ENCODE measurements around the gene MTUS2. TPM values are rescaled to one million over a fixed set of nuclear protein-coding genes. Genes with fewer than 3 reads are reported as not detected.

Gene MTUS2
- polyA plus RNA-seq, 3 donors from 2014 or later = 0.02 TPM; not detected in 2

DNA sequence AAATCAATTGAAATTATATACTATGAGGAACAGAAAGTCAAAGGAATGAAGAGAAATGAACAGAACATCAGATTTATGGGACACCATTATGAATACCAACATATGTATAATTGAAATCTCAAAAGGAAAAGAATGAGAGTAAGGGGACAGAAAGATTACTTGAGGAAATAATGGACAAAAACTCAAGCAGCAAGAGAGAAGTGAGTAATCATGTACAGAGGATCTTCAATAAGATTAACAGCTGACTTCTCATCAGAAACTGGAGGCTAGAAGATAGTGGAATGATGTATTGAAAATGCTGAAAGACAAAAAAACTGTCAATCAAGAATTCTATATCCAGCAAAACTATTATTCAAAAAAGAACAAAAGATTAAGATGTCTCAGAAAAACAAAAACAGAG, 10.4 kb downstream of the MTUS2 start:
- peaks cover 12 to 44% (median 27%) of the 10 kb centered on the region in 6 donors for H3K9me3 Mint-ChIP-seq
- DNase-seq = no peak
- H3K36me3 Mint-ChIP-seq = peaks cover 0 to 8% (median 0%) of the 10 kb centered on the region in 3 donors
- H3K4me3 Mint-ChIP-seq = no peak overlapping the region
- peaks cover 1 to 8% (median 2%) of the 10 kb centered on the region in 3 donors for H3K27me3 Mint-ChIP-seq (ENCODE audit: low read depth in 3 of 3)
- H3K27ac Mint-ChIP-seq = no peak overlapping the region
- no peaks in the 10 kb centered on the region for H3K4me1 Mint-ChIP-seq

DNA sequence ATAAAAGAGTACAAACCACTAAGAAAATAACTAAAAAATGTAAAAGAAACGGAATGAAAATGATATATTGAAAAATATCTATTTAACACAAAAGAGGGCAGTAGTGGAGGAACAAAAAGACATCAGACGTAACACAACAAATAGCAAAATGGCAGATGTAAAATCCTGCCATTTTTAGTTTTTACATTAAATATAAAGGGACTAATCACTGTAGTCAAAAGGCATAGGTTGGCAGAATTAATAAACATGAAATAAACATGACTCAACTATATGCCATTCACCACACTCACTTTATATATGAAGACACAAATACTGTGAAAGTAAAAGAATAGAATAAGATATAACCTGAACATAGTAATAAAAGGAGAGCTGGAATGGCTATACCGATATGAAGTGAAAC, 11.0 kb downstream of the MTUS2 start:
- Mint-ChIP-seq H3K9me3 (peaks cover 12 to 44% (median 27%) of the 10 kb centered on the region in 6 donors), H3K27ac (no peak overlapping the region), H3K4me1 (no peaks in the 10 kb centered on the region), H3K36me3 (peaks cover 0 to 8% (median 0%) of the 10 kb centered on the region in 3 donors), H3K27me3 (ENCODE audit: low read depth in 3 of 3) (peaks cover 1 to 8% (median 2%) of the 10 kb centered on the region in 3 donors), H3K4me3 (no peak overlapping the region)
- no peak for DNase-seq

DNA sequence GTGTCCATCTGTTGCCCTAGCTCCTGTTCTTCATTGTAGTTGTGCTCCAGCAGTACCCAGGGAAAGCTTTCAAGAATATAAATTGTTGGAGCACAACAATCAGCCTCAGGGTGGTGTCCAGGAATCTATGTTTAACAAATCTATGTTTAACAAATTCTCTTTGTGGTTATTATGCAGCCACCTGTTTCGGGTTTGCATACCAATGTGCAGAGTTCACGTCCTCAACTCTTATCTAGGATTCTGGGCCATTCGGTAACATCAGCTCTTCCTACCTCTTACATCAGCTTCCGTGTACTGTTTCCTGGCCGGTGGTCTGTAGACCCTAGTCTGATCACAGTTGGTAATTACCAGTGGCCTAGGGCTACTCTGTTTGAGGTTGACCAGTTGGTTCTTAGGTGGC, 17.0 kb downstream of the MTUS2 start:
- peaks cover 0 to 2% (median 0%) of the 10 kb centered on the region in 3 donors for H3K27me3 Mint-ChIP-seq (ENCODE audit: low read depth in 3 of 3)
- H3K4me1 Mint-ChIP-seq = no peaks in the 10 kb centered on the region
- H3K4me3 Mint-ChIP-seq = no peak overlapping the region
- peaks cover 0 to 3% (median 0%) of the 10 kb centered on the region in 6 donors for H3K9me3 Mint-ChIP-seq
- no peak for DNase-seq
- H3K36me3 Mint-ChIP-seq = no peaks in the 10 kb centered on the region
- no peak overlapping the region for H3K27ac Mint-ChIP-seq

DNA sequence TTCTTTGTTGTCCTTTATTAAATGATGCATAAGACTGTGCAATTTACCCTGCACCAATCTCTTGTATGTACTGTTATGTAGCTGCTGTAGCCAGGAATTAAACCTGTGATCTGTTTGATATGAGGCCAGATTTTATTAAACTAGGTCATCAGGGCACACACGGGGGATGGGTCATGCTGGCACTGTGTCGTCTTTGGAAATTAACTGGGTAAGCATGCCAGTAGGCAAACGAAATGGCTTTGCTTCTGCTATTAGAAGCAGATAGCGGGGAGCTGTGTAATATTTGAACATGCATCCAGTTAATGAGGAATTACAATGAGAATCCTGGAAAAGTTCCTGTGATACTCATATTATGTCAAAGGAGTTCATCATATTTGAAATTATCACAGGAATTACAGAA, 23.5 kb downstream of the MTUS2 start:
- H3K27ac Mint-ChIP-seq = no peak overlapping the region
- no peaks in the 10 kb centered on the region for H3K4me1 Mint-ChIP-seq

DNA sequence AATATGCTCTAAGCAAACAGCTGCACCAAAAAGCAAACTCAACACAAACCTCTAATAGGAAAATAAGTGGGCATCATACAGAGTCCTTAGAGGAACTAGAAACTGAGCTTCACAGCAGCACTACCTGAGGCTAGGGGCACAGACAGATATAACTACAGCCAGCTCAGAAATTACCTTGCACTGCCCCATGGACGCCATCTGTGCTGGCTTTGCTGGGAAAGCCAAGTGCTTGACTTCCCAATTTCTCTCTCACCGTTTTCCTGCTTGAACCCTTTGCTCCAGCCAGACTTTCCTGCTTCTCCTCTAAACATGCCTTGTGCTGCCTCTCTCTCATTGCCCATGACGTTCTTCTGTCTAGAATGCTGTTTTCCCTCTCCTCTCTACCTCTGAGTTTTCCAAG, 29.3 kb downstream of the MTUS2 start:
- Mint-ChIP-seq H3K9me3 (peaks cover 0 to 2% (median 0%) of the 10 kb centered on the region in 6 donors), H3K27me3 (ENCODE audit: low read depth in 3 of 3) (peaks cover 0 to 7% (median 2%) of the 10 kb centered on the region in 3 donors), H3K4me1 (no peaks in the 10 kb centered on the region), H3K27ac (no peak overlapping the region), H3K4me3 (no peak overlapping the region), H3K36me3 (no peaks in the 10 kb centered on the region)
- DNase-seq = no peak

More for the DNA sequence above, 23.5 kb downstream of the MTUS2 start:
- Mint-ChIP-seq H3K4me3 (no peak overlapping the region), H3K36me3 (no peaks in the 10 kb centered on the region), H3K27me3 (ENCODE audit: low read depth in 3 of 3) (peaks cover 0 to 4% (median 0%) of the 10 kb centered on the region in 3 donors), H3K9me3 (peaks cover 0 to under 1% (median 0%) of the 10 kb centered on the region in 6 donors)
- DNase-seq = no peak

DNA sequence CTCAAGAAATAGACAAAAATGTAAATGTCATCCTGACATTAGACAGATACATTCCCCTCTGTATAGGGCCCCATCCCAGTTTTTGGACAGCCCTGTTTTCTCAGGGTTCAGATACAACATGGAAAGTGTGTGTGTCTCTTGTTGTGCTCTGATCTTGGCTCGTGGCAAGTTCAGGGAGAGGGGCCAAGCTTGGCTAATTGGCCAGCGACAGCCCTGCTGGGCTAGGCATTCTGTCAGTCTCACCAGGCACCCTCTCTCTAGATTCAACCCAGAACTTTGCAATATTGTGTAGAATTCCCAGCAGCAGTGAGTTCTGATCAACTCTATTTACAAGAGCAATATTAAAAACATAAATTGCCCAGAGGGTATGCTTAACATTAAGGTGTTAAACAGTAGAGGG, 30.1 kb downstream of the MTUS2 start:
- peaks cover 0 to 7% (median 2%) of the 10 kb centered on the region in 3 donors for H3K27me3 Mint-ChIP-seq (ENCODE audit: low read depth in 3 of 3)
- no peaks in the 10 kb centered on the region for H3K36me3 Mint-ChIP-seq
- DNase-seq = no peak
- no peak overlapping the region for H3K4me3 Mint-ChIP-seq
- H3K4me1 Mint-ChIP-seq = no peaks in the 10 kb centered on the region
- no peak overlapping the region for H3K27ac Mint-ChIP-seq
- H3K9me3 Mint-ChIP-seq = peaks cover 0 to 2% (median 0%) of the 10 kb centered on the region in 6 donors

DNA sequence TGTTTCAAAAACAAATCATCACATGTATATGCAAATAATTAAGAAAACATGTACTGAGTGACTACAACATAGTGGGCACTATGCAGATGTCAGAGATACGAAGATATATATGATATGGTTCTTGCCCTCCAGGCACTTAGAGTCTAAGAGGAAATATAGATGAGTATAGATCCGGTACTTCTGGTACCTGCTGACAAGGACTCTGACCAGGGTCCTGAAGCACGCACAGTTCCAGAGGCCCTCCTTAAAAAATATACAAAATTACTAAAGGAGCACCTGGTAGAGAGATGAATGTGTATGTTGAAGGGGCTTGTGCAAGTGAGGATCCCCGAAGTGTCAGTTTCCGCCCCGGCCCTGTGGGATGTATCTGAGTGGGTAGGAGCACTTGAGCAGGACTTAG, 31.3 kb downstream of the MTUS2 start:
- no peak overlapping the region for H3K4me3 Mint-ChIP-seq
- no peaks in the 10 kb centered on the region for H3K36me3 Mint-ChIP-seq
- H3K9me3 Mint-ChIP-seq = peaks cover 0 to 2% (median 0%) of the 10 kb centered on the region in 6 donors
- H3K4me1 Mint-ChIP-seq = no peaks in the 10 kb centered on the region
- DNase-seq = no peak
- peaks cover 0 to 7% (median 2%) of the 10 kb centered on the region in 3 donors for H3K27me3 Mint-ChIP-seq (ENCODE audit: low read depth in 3 of 3)
- H3K27ac Mint-ChIP-seq = no peak overlapping the region

DNA sequence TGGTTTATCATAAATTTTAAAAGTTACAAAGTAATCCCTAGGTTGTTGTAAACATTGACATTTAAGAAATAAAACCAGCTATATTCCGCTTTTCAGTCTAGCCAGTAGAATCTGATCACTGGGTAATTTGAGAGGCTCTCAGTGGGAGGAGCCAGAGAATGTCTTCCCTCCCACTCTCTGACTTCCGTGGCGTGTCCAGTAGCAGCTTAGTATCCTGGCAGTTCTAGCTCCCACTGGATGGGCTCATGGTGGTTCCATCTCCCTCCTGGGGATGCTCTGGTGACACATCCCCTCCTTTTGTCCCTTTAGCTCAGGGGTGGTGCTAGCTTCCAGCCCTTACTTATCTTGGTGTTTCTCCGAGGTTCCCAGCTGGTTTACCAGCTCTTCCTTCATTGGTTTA, 34.5 kb downstream of the MTUS2 start:
- Mint-ChIP-seq H3K36me3 (no peaks in the 10 kb centered on the region), H3K4me3 (no peak overlapping the region), H3K27me3 (ENCODE audit: low read depth in 3 of 3) (peaks cover 0 to 5% (median 2%) of the 10 kb centered on the region in 3 donors), H3K4me1 (no peaks in the 10 kb centered on the region), H3K27ac (no peak overlapping the region), H3K9me3 (peaks cover 0 to 2% (median 0%) of the 10 kb centered on the region in 6 donors)
- DNase-seq = no peak

DNA sequence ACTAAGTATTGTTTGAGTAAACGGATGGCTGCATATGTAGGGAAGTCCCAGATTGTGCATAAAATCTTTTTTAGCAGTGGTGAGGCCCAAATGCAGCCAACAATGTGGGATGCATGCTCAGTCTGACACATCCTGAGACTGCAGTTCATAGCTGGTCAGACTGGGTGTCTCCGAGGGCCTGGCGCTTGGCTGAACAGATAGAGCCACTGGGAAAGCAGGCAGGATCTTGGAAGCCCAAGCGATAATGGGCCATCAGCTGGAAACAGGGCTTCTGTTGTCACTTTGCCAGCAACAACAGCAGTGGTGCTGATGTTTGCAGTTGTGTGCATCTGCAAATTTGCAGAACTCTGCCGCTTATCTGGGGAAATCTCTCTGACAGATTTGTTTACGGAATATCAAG, 36.1 kb downstream of the MTUS2 start:
- H3K27ac Mint-ChIP-seq = no peak overlapping the region
- H3K27me3 Mint-ChIP-seq (ENCODE audit: low read depth in 3 of 3) = peaks cover 0 to 3% (median 0%) of the 10 kb centered on the region in 3 donors
- H3K36me3 Mint-ChIP-seq = no peaks in the 10 kb centered on the region
- H3K4me1 Mint-ChIP-seq = no peaks in the 10 kb centered on the region
- no peak overlapping the region for H3K4me3 Mint-ChIP-seq
- peaks cover 0 to 2% (median 0%) of the 10 kb centered on the region in 6 donors for H3K9me3 Mint-ChIP-seq
- DNase-seq = no peak

DNA sequence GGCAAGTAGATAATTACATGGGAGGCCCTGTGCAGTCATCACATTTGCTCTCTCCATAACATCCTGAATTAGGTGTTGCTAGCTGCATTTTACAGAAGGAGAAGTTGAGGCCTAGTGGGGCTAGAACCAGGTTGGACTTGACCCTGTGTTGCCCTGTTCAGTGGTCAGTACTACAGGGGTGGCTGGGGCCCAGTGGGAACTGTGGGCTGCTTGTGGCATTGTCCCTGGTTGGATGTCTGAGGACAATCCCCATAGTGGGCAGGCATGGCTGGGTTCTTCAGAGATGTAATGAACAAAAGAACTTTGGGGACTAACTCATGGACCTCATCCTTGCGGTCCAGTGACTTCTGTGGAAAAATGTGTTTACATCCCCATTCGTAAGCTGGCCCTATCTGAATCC, 38.9 kb downstream of the MTUS2 start:
- Mint-ChIP-seq H3K36me3 (no peaks in the 10 kb centered on the region), H3K9me3 (no peaks in the 10 kb centered on the region), H3K4me1 (no peaks in the 10 kb centered on the region), H3K4me3 (no peak overlapping the region), H3K27me3 (ENCODE audit: low read depth in 3 of 3) (no peaks in the 10 kb centered on the region), H3K27ac (no peak overlapping the region)
- no peak for DNase-seq

DNA sequence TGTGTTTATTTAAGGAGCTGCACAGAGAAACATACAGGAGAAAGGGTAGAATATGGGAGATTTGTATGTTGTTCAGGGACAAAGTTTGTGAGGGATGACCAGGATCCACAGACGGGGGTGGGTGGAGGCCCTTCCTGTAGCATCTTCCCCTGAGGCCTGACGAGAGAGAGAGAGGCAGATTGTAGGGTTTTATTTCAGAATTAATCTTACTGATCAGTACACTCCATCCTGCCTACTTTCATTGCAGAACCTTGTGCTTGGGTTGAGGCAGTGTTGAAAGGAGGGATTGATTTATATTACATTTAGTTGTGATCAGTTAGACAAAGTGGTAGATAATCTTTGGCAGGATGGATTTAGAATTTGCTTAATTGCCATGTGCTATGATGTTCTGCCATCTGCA, 39.6 kb downstream of the MTUS2 start:
- Mint-ChIP-seq H3K36me3 (no peaks in the 10 kb centered on the region), H3K27ac (no peak overlapping the region), H3K4me3 (no peak overlapping the region), H3K4me1 (no peaks in the 10 kb centered on the region), H3K9me3 (no peaks in the 10 kb centered on the region), H3K27me3 (ENCODE audit: low read depth in 3 of 3) (no peaks in the 10 kb centered on the region)
- DNase-seq = no peak

DNA sequence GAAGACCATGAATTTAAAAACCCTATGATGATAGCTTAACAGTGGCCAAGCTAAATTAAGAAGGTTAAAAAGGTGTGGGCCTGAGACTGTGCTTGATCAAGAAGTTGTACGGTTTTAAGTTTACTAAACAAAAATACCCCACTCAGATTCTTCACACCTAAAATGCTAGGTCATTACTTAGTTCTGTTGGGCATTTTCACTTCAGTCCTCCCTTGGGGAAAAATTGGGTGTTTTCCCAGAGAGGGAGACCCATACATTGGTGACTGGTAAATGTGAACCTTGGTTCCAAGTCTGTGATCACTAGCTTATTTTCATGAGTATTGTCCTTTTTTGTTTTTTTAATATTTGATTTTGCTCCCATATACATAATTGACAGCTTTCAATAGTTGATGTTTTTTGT, 44.4 kb downstream of the MTUS2 start:
- no peaks in the 10 kb centered on the region for H3K4me1 Mint-ChIP-seq
- H3K4me3 Mint-ChIP-seq = no peak overlapping the region
- H3K36me3 Mint-ChIP-seq = no peaks in the 10 kb centered on the region
- H3K27me3 Mint-ChIP-seq (ENCODE audit: low read depth in 3 of 3) = peaks cover 0 to 2% (median 0%) of the 10 kb centered on the region in 3 donors
- peaks cover 0 to 2% (median 0%) of the 10 kb centered on the region in 6 donors for H3K9me3 Mint-ChIP-seq
- H3K27ac Mint-ChIP-seq = no peak overlapping the region
- no peak for DNase-seq

DNA sequence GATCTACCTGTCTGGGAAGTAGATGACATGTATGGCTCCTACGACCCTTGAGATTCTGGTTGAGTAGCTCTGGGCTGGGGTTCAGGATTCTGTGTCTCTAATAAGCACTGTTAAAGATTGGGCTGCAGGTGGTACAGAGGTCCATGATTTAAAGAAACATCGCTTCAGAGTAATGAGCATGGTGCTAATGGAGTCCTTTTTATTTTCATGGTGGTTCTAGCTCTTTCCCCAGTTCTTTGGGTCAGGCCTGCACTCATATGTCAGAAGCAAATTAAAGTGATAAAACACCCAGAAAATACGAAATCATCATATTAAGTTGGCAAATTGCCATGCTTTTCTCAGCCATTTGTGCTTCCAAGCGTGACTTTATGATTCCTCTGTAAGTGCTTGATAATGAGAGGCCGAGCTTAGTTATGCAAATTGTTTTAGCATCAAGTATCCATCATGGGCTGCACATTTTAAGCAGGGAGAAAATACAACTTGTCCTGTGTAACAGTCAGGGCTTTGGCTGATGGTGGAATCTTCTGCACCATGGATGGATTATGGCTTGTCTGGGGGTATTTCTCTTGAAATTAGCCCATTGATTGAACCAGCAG, 45.1 kb downstream of the MTUS2 start:
- Mint-ChIP-seq H3K4me3 (no peak overlapping the region), H3K9me3 (peaks cover 0 to 2% (median 0%) of the 10 kb centered on the region in 6 donors), H3K27me3 (ENCODE audit: low read depth in 3 of 3) (peaks cover 0 to 2% (median 0%) of the 10 kb centered on the region in 3 donors), H3K36me3 (no peaks in the 10 kb centered on the region), H3K4me1 (no peaks in the 10 kb centered on the region), H3K27ac (no peak overlapping the region)
- DNase-seq = no peak

DNA sequence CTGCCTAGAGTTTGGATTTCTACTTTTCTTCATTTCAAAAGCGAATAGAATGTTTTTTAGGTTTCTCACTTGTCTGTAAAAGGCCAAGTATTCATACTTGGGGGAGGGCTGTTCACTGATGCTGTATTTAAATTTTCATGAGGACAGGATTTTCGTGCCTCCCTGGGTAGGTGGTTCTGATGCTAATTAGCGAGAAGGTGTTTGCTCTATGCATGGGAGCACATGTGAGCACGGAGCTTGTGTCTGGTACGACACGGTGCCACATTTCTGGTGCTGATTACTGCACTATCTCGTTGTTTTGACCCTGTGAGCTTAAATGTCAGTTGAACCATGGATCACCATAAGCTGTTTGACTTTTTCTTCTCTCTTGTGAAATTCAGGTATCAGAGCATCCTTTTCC, 45.8 kb downstream of the MTUS2 start:
- Mint-ChIP-seq H3K36me3 (no peaks in the 10 kb centered on the region), H3K27ac (no peak overlapping the region), H3K4me1 (no peaks in the 10 kb centered on the region), H3K27me3 (ENCODE audit: low read depth in 3 of 3) (peaks cover 0 to 2% (median 0%) of the 10 kb centered on the region in 3 donors), H3K4me3 (no peak overlapping the region), H3K9me3 (peaks cover 0 to 2% (median 0%) of the 10 kb centered on the region in 6 donors)
- no peak for DNase-seq

DNA sequence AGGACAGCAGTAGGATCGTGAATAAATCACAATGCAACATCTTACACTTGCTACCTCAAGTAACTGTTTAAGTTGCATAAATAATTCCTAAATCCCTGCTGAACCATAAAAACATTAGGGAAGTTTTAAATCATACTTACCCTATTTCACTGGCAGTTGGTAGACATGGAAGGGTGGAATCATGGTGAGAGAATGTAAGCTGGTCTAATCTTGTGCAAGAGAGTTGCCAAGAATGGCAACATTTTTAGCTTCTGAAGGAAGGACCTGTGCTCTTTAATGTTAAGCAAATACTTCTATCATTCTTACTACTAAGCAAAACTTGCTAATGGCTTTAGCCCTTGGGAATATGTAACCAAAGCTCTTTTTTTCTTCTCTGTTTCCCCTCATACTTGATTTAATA, 46.8 kb downstream of the MTUS2 start:
- no peaks in the 10 kb centered on the region for H3K36me3 Mint-ChIP-seq
- H3K4me1 Mint-ChIP-seq = no peaks in the 10 kb centered on the region
- H3K4me3 Mint-ChIP-seq = no peak overlapping the region
- H3K9me3 Mint-ChIP-seq = peaks cover 0 to 5% (median 0%) of the 10 kb centered on the region in 6 donors
- peaks cover 0 to 2% (median 0%) of the 10 kb centered on the region in 3 donors for H3K27me3 Mint-ChIP-seq (ENCODE audit: low read depth in 3 of 3)
- no peak for DNase-seq
- no peak overlapping the region for H3K27ac Mint-ChIP-seq

All from immature natural killer cell (primary cell).